ENCODE measurements around the gene NTF3. TPM values are rescaled to one million over a fixed set of nuclear protein-coding genes. Genes with fewer than 3 reads are reported as not detected.

The NTF3 gene
- polyA plus RNA-seq, 3 donors = not detected

- intact Hi-C loops (cut with micrococcal nuclease) = no loop called here
- no peaks in the 10 kb centered on the region for H4K20me1 ChIP-seq (ENCODE audit: insufficient read depth, low read length)
- no CpG with 5 or more reads among the region's 1 CpG for WGBS (ENCODE audit: insufficient coverage)
- no peak overlapping the region for H3K9ac ChIP-seq (ENCODE audit: insufficient read depth, low read length, poor library complexity, severe bottlenecking)
- H3K27ac ChIP-seq (ENCODE audit: low read depth in 1 of 2, low read length in 2 of 2) = no peak overlapping the region
- no peak overlapping the region for H2AFZ ChIP-seq (ENCODE audit: insufficient read depth, low read depth, low read length, poor library complexity, severe bottlenecking)
- H3K79me2 ChIP-seq (ENCODE audit: insufficient read depth, low read length) = no peaks in the 10 kb centered on the region
- peaks cover 0 to 2% of the 10 kb centered on the region in 2 donors for H3K27me3 ChIP-seq (ENCODE audit: control insufficient read depth in 2 of 2, insufficient read depth in 2 of 2, low read length in 2 of 2)
- Mint-ChIP-seq H3K27me3 (ENCODE audit: low read depth in 3 of 3) (peaks cover 2 to 10% (median 8%) of the 10 kb centered on the region in 3 donors), H3K27ac (no peak overlapping the region), H3K4me3 (no peak overlapping the region), H3K9me3 (peaks cover 0 to 2% (median 0%) of the 10 kb centered on the region in 7 donors), H3K36me3 (no peaks in the 10 kb centered on the region), H3K4me1 (peaks cover 10% of the 10 kb centered on the region)
- no peak for DNase-seq
- TF ChIP-seq, protein P1, sequence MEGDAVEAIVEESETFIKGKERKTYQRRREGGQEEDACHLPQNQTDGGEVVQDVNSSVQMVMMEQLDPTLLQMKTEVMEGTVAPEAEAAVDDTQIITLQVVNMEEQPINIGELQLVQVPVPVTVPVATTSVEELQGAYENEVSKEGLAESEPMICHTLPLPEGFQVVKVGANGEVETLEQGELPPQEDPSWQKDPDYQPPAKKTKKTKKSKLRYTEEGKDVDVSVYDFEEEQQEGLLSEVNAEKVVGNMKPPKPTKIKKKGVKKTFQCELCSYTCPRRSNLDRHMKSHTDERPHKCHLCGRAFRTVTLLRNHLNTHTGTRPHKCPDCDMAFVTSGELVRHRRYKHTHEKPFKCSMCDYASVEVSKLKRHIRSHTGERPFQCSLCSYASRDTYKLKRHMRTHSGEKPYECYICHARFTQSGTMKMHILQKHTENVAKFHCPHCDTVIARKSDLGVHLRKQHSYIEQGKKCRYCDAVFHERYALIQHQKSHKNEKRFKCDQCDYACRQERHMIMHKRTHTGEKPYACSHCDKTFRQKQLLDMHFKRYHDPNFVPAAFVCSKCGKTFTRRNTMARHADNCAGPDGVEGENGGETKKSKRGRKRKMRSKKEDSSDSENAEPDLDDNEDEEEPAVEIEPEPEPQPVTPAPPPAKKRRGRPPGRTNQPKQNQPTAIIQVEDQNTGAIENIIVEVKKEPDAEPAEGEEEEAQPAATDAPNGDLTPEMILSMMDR (IDR thresholded peaks at IDR 0.05) = no peak
- H3K4me2 ChIP-seq (replicated peaks; ENCODE audit: extremely low read depth, low read length, poor library complexity, severe bottlenecking) = no peak overlapping the region
- no peaks in the 10 kb centered on the region for H3K9me3 ChIP-seq (replicated peaks in 1 of 2; ENCODE audit: control insufficient read depth in 1 of 2, insufficient read depth in 1 of 2, low read length in 2 of 2)
- H3K4me3 ChIP-seq (replicated peaks in 1 of 3; ENCODE audit: low read depth in 2 of 3, low read length in 3 of 3) = no peak overlapping the region
- H3K4me1 ChIP-seq (ENCODE audit: control insufficient read depth in 1 of 2, insufficient read depth in 2 of 2, low read length in 2 of 2) = peaks cover 3 to 6% of the 10 kb centered on the region in 2 donors
- no peaks in the 10 kb centered on the region for H3K36me3 ChIP-seq (replicated peaks in 1 of 2; ENCODE audit: control insufficient read depth in 1 of 2, insufficient read depth in 2 of 2, low read length in 2 of 2)
These were observed 30.1 kb downstream of the NTF3 start for GRCh38 chr12:5461966-5462365.

GRCh38 chr12:5464096-5464495 lies 32.2 kb downstream of the NTF3 start:
- Histone ChIP-seq H3K9ac (ENCODE audit: insufficient read depth, low read length, poor library complexity, severe bottlenecking) (no peak overlapping the region), H3K4me1 (ENCODE audit: control insufficient read depth in 1 of 2, insufficient read depth in 2 of 2, low read length in 2 of 2) (peaks cover 0 to 3% of the 10 kb centered on the region in 2 donors), H3K79me2 (ENCODE audit: insufficient read depth, low read length) (no peaks in the 10 kb centered on the region), H4K20me1 (ENCODE audit: insufficient read depth, low read length) (no peaks in the 10 kb centered on the region), H3K27ac (ENCODE audit: low read depth in 1 of 2, low read length in 2 of 2) (no peak overlapping the region), H3K27me3 (ENCODE audit: control insufficient read depth in 2 of 2, insufficient read depth in 2 of 2, low read length in 2 of 2) (peaks cover 0 to 2% of the 10 kb centered on the region in 2 donors), H3K4me3 (replicated peaks in 1 of 3; ENCODE audit: low read depth in 2 of 3, low read length in 3 of 3) (no peak overlapping the region), H2AFZ (ENCODE audit: insufficient read depth, low read depth, low read length, poor library complexity, severe bottlenecking) (no peak overlapping the region), H3K4me2 (replicated peaks; ENCODE audit: extremely low read depth, low read length, poor library complexity, severe bottlenecking) (no peak overlapping the region), H3K9me3 (replicated peaks in 1 of 2; ENCODE audit: control insufficient read depth in 1 of 2, insufficient read depth in 1 of 2, low read length in 2 of 2) (no peaks in the 10 kb centered on the region), H3K36me3 (replicated peaks in 1 of 2; ENCODE audit: control insufficient read depth in 1 of 2, insufficient read depth in 2 of 2, low read length in 2 of 2) (no peaks in the 10 kb centered on the region)
- peaks cover 4% of the 10 kb centered on the region for H3K4me1 Mint-ChIP-seq
- TF ChIP-seq, protein P1 (IDR thresholded peaks at IDR 0.05) = no peak
- H3K4me3 Mint-ChIP-seq = no peak overlapping the region
- H3K36me3 Mint-ChIP-seq = no peaks in the 10 kb centered on the region
- H3K27ac Mint-ChIP-seq = no peak overlapping the region
- no peak for DNase-seq
- peaks cover 3 to 7% (median 7%) of the 10 kb centered on the region in 3 donors for H3K27me3 Mint-ChIP-seq (ENCODE audit: low read depth in 3 of 3)
- no CpG with 5 or more reads among the region's 2 CpGs for WGBS (ENCODE audit: insufficient coverage)
- no peaks in the 10 kb centered on the region for H3K9me3 Mint-ChIP-seq
- intact Hi-C loops (cut with micrococcal nuclease) = no loop called here

Measured in CD14-positive monocyte (primary cell).